Stimulated activated CD4-positive, alpha-beta T cell treated with anti-CD3 and anti-CD28 coated beads, Interleukin-4, amount 100 ng/mL, for 1 hour (primary cell): Measurements from ENCODE around the gene FUT8.
A peak's percentile ranks its signal among the peaks of the same experiment; 100 is the strongest.

ENCODE experiments used
- DNase-seq: peaks from one replicate; pipeline ENCODE4 v3.0.0-alpha.2; 2020

Gene FUT8

GRCh38 chr14:65412032-65412846, at the start of gene FUT8:
Gene FUT8 (plus strand): TSS chr14:65412730. CDS start chr14:65561564, 148,834 bp downstream.
- peak; percentile 97 for DNase-seq

DNA sequence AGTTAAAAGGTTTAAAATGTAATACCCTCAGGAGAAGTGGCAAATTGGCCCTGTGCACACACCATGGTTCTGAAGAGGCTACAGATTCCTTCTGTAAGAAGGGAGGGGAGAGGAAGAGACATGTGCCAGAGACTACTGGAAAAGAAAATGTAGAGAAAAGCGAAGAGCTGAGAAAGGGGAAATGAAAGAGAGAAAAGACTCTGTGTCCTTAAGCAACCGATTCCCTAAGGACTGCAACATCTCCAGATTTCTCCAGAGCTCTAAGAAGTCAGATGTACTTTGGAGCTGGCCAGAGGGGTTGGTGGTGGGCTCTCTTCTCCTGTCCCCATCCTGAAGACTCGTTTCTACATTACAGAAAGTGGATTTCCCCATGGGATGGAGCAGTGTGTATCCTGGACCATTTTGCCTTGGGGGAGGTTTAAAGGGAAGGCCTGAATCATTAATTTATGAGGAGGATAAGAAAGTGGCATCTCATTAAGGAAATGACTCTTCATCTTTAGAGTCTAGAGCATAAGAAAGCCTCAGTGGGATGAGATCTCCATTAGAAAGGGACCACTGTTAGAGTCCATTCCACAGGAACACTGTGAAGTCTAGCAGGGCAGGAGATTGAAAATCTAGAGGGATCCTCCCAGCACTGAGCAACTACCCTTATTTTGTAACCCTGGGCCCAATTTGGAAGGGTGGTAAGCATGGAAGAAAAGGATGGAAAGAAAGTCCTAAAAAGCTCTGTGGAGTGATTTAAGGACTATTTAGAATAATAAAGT, 45.5 kb upstream of the FUT8 start:
- no peak for DNase-seq

GRCh38 chr14:65369560-65369959, 43.0 kb upstream of the FUT8 start:
- no peak for DNase-seq

- DNase-seq = no peak
These were observed 41.7 kb upstream of the FUT8 start for GRCh38 chr14:65370801-65371248.

- no peak for DNase-seq
These were observed 40.7 kb upstream of the FUT8 start for GRCh38 chr14:65371784-65372183.

- no peak for DNase-seq
These were observed 39.4 kb upstream of the FUT8 start for GRCh38 chr14:65373016-65373670.

DNA sequence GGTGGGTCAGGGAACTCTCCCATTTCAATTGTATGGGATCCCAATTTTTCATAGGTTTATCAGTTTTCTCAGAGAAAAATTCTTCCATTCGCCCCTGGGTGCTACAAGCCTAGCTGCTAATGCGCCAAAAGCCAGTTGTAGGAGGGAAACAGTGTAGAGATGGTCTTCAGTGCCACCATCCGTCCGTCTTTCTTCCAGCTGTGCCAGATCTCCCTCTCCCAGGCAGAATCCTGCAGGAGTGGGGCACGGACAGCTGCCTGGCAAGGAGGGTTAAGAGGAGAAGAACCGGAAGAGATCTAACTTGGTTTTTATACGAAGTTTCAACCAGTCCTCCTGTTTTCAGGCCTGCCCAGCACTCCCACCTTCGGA, 38.9 kb upstream of the FUT8 start:
- no peak for DNase-seq

GRCh38 chr14:65377576-65377975, 35.0 kb upstream of the FUT8 start:
- no peak for DNase-seq

GRCh38 chr14:65382586-65382985, 29.9 kb upstream of the FUT8 start:
- DNase-seq = no peak

DNA sequence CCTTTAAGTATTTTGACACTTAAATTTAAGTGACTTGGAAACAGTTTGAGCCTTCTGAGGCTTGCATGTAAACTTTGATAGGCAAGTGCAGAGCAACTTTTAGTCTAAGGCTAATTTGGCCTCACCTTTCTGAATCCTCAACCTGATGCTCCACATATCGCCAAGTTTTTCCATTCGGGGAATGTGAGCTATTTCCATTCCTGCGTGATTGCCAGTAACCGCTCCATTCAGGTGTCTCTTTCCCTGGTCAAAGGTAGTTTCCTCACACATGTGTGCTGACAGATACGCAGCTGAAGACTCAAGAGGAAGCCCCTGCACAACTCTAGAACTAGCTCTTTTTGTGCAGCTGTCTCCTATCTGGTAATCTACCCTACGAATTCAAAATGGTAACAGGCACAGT, 25.4 kb upstream of the FUT8 start:
- no peak for DNase-seq

- no peak for DNase-seq
These were observed 24.9 kb upstream of the FUT8 start for GRCh38 chr14:65387628-65388027.

GRCh38 chr14:65392296-65392695, 20.2 kb upstream of the FUT8 start:
- DNase-seq = no peak

GRCh38 chr14:65396082-65396910, 16.2 kb upstream of the FUT8 start:
- no peak for DNase-seq

DNA sequence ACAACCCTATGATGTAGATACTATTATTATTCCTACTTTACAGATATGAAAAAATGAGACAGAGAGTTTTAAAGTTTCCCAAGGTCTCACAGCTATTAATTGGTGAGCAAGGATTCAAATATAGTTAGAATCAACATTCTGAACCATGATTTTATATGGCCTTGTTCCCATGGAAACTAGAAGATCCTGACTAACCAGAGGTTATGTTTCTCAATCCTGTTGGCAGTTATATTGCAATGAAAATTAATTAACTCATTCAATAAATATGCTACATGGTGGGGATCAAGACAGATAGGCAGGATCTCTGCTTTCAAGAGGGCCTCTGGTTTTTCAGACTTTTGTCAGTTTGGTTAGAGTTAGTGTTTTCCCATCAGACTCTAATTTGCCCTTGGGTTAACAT, 9.3 kb upstream of the FUT8 start:
- no peak for DNase-seq

DNA sequence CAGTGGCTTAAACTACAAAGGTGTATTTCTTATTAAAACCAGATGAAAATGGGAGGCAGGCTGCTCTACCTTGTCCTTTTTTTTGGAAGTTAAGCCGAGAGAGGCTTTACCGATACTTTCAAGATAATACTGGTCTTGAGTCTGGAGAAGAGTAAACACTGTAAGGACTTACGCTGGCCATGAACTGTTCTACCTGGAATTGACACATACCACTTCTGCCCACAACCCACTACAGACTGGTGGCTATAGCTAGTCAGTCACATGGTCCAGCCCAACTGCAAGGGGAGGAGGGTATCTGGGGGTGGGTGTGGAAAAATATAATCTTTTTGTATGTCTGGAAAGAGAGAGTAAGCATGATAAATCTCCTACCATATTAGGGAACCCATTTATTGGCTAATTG, 4.4 kb upstream of the FUT8 start:
- DNase-seq = no peak

GRCh38 chr14:65410640-65411039, 1.9 kb upstream of the FUT8 start:
- no peak for DNase-seq

GRCh38 chr14:65411656-65412031, 886 bp upstream of the FUT8 start:
- peak; percentile 83 for DNase-seq

DNA sequence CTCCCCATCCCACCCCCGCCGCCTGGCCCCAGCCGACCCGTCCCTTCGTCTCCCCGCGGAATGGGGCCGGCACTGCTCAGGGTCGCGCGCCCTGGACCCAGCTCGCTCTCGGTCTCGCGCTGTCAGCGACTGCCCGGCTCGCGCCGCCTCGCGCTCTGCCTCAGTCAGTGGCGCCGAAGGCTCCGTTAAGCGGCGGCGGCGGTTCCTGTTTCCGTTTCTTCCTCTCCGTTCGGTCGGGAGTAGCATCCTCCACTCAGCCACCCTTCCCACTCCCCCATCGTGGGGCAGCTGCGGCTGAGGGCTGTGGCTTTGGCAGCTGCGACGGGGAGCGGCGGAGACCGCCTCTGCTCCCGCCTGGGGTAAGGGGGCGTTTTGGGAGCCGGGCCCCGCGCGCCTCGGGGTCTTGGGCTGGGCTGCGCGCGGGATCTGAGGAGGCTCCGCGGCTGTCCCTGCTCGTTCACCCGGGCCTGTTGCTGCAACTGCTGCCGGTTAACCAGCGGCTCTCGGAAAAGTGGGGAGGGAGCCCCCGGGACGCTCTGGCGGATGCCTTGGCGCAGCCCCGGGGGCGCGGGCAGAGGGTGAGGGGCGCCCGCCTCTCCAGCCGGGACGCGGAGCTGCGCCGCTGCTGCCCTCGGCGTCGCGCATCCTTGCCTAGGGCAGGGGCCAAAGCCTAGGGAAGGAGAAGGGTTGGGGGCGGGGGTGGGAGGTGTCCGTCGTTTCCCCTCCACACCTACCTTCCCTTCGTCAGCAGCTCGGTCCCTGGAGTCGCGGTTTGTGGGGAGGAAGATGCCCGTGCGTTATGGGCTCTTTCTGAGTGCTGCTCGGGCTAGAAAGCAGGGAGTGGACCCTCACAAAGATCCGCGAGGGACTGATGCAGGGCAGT, 567 bp downstream of the FUT8 start:
- peak; percentile 13 for DNase-seq

DNA sequence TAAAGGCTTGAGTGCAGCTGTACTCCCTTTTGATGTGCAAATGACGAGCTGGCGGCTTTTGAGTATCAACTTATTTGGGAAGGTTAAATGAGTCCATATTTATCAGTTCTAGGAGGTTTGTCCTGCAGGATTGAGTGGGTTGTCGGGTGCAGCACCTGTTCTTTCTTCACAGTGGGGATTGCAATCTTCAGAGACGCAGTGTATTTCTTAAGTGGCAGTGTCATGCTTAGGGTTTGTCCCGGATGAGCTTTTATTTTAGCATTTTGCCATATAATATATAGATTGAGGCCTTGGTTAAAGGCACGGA, 1.2 kb downstream of the FUT8 start:
- DNase-seq = no peak

DNA sequence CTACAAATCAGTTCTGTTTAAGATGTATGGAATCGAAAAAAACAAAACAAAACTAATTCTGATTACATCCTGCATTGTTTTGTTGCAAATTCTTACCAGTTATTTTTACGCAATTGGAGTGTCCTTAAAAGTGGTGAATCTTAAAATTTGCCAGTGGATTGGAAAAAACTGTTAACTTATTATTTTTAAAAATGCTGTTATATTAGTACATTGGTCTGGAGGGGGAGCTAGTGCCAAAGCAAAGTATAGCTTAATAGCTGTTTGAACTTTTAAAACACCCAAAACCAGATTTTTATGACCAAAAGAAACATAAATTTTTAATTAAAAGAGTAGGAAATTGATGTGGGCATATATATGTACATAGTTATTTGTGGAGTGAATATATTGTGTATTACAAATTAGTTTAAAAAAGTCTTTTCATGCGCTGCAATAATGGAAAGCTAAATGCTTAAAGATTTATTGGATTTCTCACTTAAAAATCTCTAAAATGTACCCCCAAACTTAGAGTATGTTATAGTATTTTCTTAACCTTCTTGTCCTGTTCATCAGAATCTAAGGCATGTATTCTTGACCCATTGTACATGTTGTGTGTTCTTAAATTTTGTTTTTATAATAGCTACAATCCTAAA, 2.5 kb downstream of the FUT8 start:
- DNase-seq = no peak

GRCh38 chr14:65415613-65416012, 3.1 kb downstream of the FUT8 start:
- DNase-seq = no peak
